ENCODE data around the gene NCOA3. TPM values are rescaled to one million over a fixed set of nuclear protein-coding genes. Genes with fewer than 3 reads are reported as not detected.

Gene NCOA3
- total and polyA plus RNA-seq, 8 donors = 34.5 to 41.5 (median 38.2) TPM

DNA sequence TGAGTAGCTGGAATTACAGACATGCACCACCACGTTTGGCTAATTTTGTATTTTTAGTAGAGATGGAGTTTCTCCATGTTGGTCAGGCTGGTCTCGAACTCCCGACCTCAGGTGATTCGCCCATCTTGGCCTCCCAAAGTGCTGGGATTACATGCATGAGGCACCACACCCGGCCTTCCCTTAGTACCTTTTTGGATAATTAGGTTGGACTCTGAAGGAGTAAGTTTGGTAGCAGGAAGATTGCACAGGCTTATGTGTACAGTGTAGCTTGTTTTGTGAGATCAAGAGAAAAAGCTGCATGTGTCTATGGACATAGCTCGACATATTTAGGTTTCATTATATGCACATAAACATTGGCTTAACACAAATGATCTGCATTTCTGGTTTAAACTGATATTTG, 116.8 kb downstream of the NCOA3 start:
- H3K9me3 ChIP-seq = no peaks in the 10 kb centered on the region
- no peak overlapping the region for H3K27ac ChIP-seq
- DNase-seq = no peak
- no peak overlapping the region for H3K4me3 ChIP-seq
- no peaks in the 10 kb centered on the region for H3K27me3 ChIP-seq
- no peak for ATAC-seq
- H3K36me3 ChIP-seq = peaks cover 0 to 15% of the 10 kb centered on the region in 2 donors
- TF ChIP-seq, protein P1, sequence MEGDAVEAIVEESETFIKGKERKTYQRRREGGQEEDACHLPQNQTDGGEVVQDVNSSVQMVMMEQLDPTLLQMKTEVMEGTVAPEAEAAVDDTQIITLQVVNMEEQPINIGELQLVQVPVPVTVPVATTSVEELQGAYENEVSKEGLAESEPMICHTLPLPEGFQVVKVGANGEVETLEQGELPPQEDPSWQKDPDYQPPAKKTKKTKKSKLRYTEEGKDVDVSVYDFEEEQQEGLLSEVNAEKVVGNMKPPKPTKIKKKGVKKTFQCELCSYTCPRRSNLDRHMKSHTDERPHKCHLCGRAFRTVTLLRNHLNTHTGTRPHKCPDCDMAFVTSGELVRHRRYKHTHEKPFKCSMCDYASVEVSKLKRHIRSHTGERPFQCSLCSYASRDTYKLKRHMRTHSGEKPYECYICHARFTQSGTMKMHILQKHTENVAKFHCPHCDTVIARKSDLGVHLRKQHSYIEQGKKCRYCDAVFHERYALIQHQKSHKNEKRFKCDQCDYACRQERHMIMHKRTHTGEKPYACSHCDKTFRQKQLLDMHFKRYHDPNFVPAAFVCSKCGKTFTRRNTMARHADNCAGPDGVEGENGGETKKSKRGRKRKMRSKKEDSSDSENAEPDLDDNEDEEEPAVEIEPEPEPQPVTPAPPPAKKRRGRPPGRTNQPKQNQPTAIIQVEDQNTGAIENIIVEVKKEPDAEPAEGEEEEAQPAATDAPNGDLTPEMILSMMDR (IDR thresholded peaks at IDR 0.05) = no peak
- peaks cover 0 to 11% of the 10 kb centered on the region in 2 donors for H3K4me1 ChIP-seq
- intact Hi-C loops (cut with DNase I) = no loop called here

DNA sequence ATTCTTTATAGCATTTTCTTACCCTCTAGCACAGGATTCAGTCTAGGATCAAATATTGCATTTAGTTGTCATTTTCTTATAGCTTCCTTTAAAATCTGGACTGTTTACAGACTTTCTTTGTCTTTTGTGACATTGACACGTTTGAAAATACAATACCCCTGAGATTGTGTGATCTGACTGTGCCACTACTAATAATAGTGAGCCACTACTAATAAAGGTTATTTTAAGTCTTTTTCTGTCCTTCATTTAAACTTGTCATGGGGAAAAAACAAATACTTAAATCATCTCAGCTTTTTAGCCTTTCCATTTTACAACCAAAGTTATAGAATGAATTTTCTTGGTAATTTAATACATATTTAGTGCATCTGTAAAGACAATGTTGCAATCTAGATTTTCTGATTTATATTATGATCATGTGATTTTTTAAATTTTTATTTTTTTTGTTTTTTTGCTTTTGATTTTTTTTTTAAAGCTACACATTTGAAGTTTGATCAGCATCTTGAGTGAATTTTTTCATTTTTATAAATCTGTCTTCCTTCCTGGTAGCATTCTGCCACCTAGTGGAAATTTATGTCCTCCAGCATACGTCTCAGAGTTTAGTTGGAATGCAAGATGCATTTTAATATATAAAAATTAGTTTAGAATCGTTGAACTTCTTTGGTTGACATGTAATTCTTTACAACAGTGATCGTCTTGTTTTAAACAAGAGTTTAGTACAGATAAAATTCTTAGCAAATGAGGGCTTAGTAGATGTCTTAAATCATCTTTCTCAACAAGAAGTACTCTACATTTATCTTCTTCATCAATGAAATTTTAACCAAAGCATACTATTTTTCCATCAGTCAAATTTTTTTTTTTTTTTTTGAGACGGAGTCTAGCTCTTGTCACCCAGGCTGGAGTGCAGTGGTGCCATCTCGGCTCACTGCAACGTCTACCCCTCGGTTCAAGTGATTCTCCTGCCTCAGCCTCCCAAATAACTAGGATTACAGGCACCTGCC, 119.4 kb downstream of the NCOA3 start:
- H3K27ac ChIP-seq = no peak overlapping the region
- intact Hi-C loops (cut with DNase I) = no loop called here
- no peak overlapping the region for H3K4me3 ChIP-seq
- no peaks in the 10 kb centered on the region for H3K9me3 ChIP-seq
- TF ChIP-seq, protein P1 (IDR thresholded peaks at IDR 0.05) = peak; percentile 66 to 73
- no peaks in the 10 kb centered on the region for H3K27me3 ChIP-seq
- DNase-seq (peak in 2 of 4 donors; percentile 37 to 69), ATAC-seq (peak; percentile 72)
- peaks cover 0 to 38% of the 10 kb centered on the region in 2 donors for H3K36me3 ChIP-seq
- peaks cover 0 to 8% of the 10 kb centered on the region in 2 donors for H3K4me1 ChIP-seq

DNA sequence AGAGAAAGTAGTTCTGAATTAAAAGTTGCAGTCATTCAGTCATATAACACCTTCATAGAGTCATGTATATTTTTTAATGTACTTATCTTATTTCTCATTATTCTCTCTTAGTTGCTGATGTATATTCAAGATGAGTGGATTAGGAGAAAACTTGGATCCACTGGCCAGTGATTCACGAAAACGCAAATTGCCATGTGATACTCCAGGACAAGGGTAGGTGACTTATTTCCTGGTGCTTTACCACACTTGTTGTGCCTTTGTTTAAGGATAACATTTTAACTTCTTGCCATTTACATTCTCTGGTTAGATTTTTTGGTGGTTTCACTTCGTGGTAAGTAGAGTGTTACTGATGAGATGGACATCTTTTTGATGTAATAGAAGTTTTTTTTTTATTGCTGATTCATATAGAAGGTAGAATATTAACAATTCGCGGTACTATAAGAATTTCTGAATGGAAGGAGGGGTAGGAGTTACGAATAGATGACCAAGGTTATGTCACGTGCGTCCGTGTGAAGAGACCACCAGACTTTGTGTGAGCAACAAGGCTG, 120.5 kb downstream of the NCOA3 start:
- peaks cover 0 to 8% of the 10 kb centered on the region in 2 donors for H3K4me1 ChIP-seq

DNA sequence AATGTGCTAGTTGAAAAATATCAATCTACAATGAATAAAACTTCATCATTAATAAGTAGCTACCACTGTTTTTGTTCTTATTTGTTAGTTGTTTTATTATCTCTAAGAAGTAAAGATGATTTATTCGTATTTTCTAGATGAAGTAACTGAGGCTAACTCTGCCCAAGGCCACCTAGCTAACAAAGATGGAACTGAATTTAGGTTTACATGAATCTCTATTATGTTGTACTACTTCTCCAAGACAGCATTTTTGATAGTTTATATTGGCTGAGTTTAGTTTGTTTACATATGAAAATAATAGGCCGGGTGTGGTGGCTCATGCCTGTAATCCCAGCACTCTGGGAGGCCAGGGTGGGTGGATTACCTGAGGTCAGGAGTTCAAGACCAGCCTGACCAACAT, 121.5 kb downstream of the NCOA3 start:
- Histone ChIP-seq H3K27me3 (no peaks in the 10 kb centered on the region), H3K4me3 (no peak overlapping the region), H3K36me3 (peaks cover 0 to 58% of the 10 kb centered on the region in 2 donors), H3K4me1 (peaks cover 0 to 8% of the 10 kb centered on the region in 2 donors), H3K9me3 (no peaks in the 10 kb centered on the region), H3K27ac (no peak overlapping the region)
- DNase-seq (no peak), ATAC-seq (no peak)
- TF ChIP-seq, protein P1 (IDR thresholded peaks at IDR 0.05) = no peak
- intact Hi-C loops (cut with DNase I) = no loop called here

More for the DNA sequence above, 120.5 kb downstream of the NCOA3 start:
- peaks cover 0 to 48% of the 10 kb centered on the region in 2 donors for H3K36me3 ChIP-seq
- ATAC-seq (no peak), DNase-seq (no peak)
- intact Hi-C loops (cut with DNase I) = no loop called here
- no peak overlapping the region for H3K4me3 ChIP-seq
- no peak overlapping the region for H3K27ac ChIP-seq
- no peaks in the 10 kb centered on the region for H3K27me3 ChIP-seq
- TF ChIP-seq, protein P1 (IDR thresholded peaks at IDR 0.05) = no peak
- no peaks in the 10 kb centered on the region for H3K9me3 ChIP-seq

DNA sequence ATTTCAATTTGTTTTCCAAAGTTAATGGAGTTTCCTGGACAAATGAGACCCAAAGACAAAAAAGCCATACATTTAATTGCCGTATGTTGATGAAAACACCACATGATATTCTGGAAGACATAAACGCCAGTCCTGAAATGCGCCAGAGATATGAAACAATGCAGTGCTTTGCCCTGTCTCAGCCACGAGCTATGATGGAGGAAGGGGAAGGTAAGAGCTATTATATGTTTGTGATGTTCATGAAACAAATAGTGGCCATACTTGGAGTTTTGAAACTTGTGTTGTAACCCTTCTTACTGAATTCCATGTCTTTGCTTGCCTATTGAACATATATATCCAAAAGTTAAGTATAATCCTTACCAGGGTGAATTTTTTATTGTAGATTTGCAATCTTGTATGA, 125.9 kb downstream of the NCOA3 start:
- DNase-seq = no peak
- no peak for ATAC-seq
- Histone ChIP-seq H3K4me1 (no peaks in the 10 kb centered on the region), H3K4me3 (no peak overlapping the region), H3K9me3 (no peaks in the 10 kb centered on the region), H3K27me3 (no peaks in the 10 kb centered on the region), H3K36me3 (peaks cover 0 to 95% of the 10 kb centered on the region in 2 donors), H3K27ac (no peak overlapping the region)
- intact Hi-C loops (cut with DNase I) = no loop called here
- TF ChIP-seq, protein P1 (IDR thresholded peaks at IDR 0.05) = no peak
